Activated naive CD4-positive, alpha-beta T cell treated with anti-CD3 and anti-CD28 coated beads, Interleukin-2, amount 50 U/mL, for 24 hours (primary cell): ENCODE measurements around the gene VPS51.
A peak's percentile ranks its signal among the peaks of the same experiment; 100 is the strongest.

Experiments used
- H3K27ac Mint-ChIP-seq: one replicate; pipeline ENCODE4 v1.8.0; 2021; ENCODE audit warnings: mild to moderate bottlenecking, mixed read lengths
- H3K27me3 Mint-ChIP-seq: one replicate; pipeline ENCODE4 v1.8.0; 2021; ENCODE audit warnings: mixed read lengths
- H3K36me3 Mint-ChIP-seq: one replicate; pipeline ENCODE4 v1.8.0; 2021; ENCODE audit warnings: mixed read lengths
- H3K4me1 Mint-ChIP-seq: one replicate; pipeline ENCODE4 v1.8.0; 2021; ENCODE audit warnings: mixed read lengths
- H3K4me3 Mint-ChIP-seq: one replicate; pipeline ENCODE4 v1.8.0; 2021; ENCODE audit warnings: mild to moderate bottlenecking, mixed read lengths
- H3K9me3 Mint-ChIP-seq: one replicate; pipeline ENCODE4 v1.8.0; 2021; ENCODE audit warnings: mixed read lengths

The VPS51 gene

GRCh38 chr11:65119670-65119995 lies 23.6 kb downstream of the VPS51 start:
- Mint-ChIP-seq H3K36me3 (peaks cover 27% of the 10 kb centered on the region), H3K9me3 (no peaks in the 10 kb centered on the region), H3K4me3 (peak overlapping the region; percentile 100), H3K27ac (peak overlapping the region; percentile 62), H3K27me3 (no peaks in the 10 kb centered on the region), H3K4me1 (peaks cover 59% of the 10 kb centered on the region)

- no peaks in the 10 kb centered on the region for H3K9me3 Mint-ChIP-seq
- peak overlapping the region; percentile 99 for H3K27ac Mint-ChIP-seq
- no peaks in the 10 kb centered on the region for H3K27me3 Mint-ChIP-seq
- H3K4me1 Mint-ChIP-seq: peaks cover 53% of the 10 kb centered on the region
- peaks cover 27% of the 10 kb centered on the region for H3K36me3 Mint-ChIP-seq
- peak overlapping the region; percentile 100 for H3K4me3 Mint-ChIP-seq
Observed at GRCh38 chr11:65120831-65121230, 24.8 kb downstream of the VPS51 start.

- Mint-ChIP-seq H3K4me1 (peaks cover 51% of the 10 kb centered on the region), H3K36me3 (peaks cover 27% of the 10 kb centered on the region), H3K4me3 (peak overlapping the region; percentile 100), H3K9me3 (no peaks in the 10 kb centered on the region), H3K27me3 (no peaks in the 10 kb centered on the region), H3K27ac (peak overlapping the region; percentile 99)
Observed at GRCh38 chr11:65121447-65121864, 25.4 kb downstream of the VPS51 start.

GRCh38 chr11:65121865-65122696 lies 26.1 kb downstream of the VPS51 start, which contains the start of the genes FAU and MRPL49:
FAU (minus strand) TSS chr11:65122134; CDS start chr11:65121813, 321 bp downstream.
MRPL49 (plus strand) TSS chr11:65122321; CDS start chr11:65122347, 26 bp downstream.
- Mint-ChIP-seq H3K4me3 (peak within 1 kb of the TSS; percentile 100), H3K36me3 (peaks cover 28% of the 10 kb centered on the region), H3K4me1 (peaks cover 51% of the 10 kb centered on the region), H3K27ac (peak within 1 kb of the TSS; percentile 99), H3K9me3 (no peaks in the 10 kb centered on the region), H3K27me3 (no peaks in the 10 kb centered on the region)

GRCh38 chr11:65124480-65125196 lies 28.6 kb downstream of the VPS51 start:
- H3K4me1 Mint-ChIP-seq: peaks cover 37% of the 10 kb centered on the region

GRCh38 chr11:65125197-65126056 lies 29.4 kb downstream of the VPS51 start:
- no peaks in the 10 kb centered on the region for H3K27me3 Mint-ChIP-seq
- no peak overlapping the region for H3K27ac Mint-ChIP-seq
- H3K36me3 Mint-ChIP-seq: peaks cover 19% of the 10 kb centered on the region
- H3K9me3 Mint-ChIP-seq: no peaks in the 10 kb centered on the region
- H3K4me3 Mint-ChIP-seq: no peak overlapping the region
- peaks cover 29% of the 10 kb centered on the region for H3K4me1 Mint-ChIP-seq

More at GRCh38 chr11:65124480-65125196, 28.6 kb downstream of the VPS51 start:
- Mint-ChIP-seq H3K27me3 (no peaks in the 10 kb centered on the region), H3K4me3 (peak overlapping the region; percentile 63), H3K9me3 (no peaks in the 10 kb centered on the region), H3K27ac (no peak overlapping the region), H3K36me3 (peaks cover 20% of the 10 kb centered on the region)

- peaks cover 13% of the 10 kb centered on the region for H3K36me3 Mint-ChIP-seq
- peaks cover 21% of the 10 kb centered on the region for H3K4me1 Mint-ChIP-seq
- H3K9me3 Mint-ChIP-seq: no peaks in the 10 kb centered on the region
- H3K27me3 Mint-ChIP-seq: no peaks in the 10 kb centered on the region
- H3K27ac Mint-ChIP-seq: no peak overlapping the region
- no peak overlapping the region for H3K4me3 Mint-ChIP-seq
Observed at GRCh38 chr11:65126624-65127274, 30.7 kb downstream of the VPS51 start.

DNA sequence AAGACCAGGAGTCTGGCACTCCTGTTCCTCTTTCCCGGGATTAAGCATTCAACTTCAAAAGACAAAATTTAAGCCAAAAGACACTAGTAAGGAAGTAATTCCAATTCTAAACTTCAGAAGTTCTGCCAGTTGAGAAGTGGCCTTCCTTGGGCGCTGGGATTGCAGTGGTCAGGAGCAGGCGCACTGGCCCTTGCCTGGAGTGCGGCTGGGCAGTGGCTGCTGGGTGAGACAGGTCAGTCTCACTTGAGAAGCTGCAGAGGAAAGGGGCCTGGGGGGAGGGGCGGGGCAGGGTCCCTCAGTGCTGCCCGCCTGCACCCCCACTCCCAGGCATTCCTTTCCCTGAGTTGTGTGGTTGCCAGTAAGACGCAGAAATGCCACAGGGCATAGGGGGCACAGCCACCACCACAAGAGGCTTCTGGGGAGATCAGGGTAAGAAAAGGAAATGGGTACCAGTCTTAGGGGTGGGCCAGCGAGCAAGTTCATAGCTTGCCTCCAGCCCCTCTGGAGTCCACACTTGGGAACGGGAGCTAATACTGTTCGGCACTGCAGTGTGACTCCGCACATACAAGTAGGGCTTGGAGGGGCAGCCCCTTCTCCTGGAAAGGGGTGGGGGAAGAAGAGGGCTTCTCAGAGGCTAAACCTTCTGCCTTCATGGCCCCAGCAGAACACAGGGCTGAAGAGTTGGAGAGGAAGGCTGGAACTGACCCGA lies 31.6 kb downstream of the VPS51 start:
- no peaks in the 10 kb centered on the region for H3K27me3 Mint-ChIP-seq
- H3K9me3 Mint-ChIP-seq: no peaks in the 10 kb centered on the region
- peaks cover 7% of the 10 kb centered on the region for H3K36me3 Mint-ChIP-seq
- no peak overlapping the region for H3K4me3 Mint-ChIP-seq
- H3K4me1 Mint-ChIP-seq: peaks cover 17% of the 10 kb centered on the region
- no peak overlapping the region for H3K27ac Mint-ChIP-seq

DNA sequence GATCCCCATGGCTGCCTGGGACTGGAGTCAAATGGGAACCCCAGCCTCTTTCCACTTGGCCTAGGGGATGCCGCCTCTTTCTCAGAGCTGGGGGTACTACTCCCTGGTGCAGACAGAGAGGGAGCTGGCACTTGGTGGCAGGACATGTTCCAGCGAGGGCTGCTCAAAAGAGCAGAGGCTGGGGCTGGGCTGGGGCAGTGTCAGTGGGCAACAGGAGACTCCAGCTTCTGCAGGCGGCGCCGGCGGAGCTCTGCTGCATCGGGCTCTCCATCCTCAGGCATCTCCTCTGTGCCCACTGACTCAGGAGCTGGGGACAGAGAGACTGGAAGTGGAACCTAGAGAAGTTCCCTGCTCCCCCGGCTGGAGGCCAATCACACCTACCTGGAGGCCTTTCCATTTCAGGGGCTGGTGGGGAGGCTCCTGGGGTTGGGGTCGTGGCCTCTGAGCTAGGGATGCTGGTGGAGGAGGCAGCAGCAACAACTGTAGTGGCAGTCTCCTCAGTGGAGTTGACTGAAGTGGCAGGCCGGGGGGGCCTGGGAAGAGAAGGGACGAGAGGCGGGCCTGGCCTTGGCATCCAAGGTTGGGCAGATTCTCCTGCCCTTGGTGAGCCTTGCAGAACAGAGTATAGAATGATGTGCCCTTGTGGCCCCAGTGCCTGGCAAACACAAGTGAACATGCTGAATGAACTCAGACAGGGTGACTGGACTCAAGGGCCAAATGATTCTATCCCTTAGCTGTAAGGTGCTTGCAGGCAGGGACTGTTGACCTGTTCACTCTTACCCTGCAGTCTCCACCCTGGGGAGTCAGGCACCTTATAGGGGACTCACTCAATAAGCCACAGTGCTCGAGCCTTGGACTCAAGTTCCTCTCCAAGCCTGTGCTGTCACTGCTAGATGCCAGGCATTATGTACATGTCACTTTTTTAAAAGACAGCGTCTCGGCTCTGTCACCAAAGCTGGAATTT lies 32.5 kb downstream of the VPS51 start:
- Mint-ChIP-seq H3K4me3 (no peak overlapping the region), H3K9me3 (no peaks in the 10 kb centered on the region), H3K27me3 (no peaks in the 10 kb centered on the region), H3K36me3 (peaks cover 7% of the 10 kb centered on the region), H3K4me1 (peaks cover 19% of the 10 kb centered on the region), H3K27ac (no peak overlapping the region)

DNA sequence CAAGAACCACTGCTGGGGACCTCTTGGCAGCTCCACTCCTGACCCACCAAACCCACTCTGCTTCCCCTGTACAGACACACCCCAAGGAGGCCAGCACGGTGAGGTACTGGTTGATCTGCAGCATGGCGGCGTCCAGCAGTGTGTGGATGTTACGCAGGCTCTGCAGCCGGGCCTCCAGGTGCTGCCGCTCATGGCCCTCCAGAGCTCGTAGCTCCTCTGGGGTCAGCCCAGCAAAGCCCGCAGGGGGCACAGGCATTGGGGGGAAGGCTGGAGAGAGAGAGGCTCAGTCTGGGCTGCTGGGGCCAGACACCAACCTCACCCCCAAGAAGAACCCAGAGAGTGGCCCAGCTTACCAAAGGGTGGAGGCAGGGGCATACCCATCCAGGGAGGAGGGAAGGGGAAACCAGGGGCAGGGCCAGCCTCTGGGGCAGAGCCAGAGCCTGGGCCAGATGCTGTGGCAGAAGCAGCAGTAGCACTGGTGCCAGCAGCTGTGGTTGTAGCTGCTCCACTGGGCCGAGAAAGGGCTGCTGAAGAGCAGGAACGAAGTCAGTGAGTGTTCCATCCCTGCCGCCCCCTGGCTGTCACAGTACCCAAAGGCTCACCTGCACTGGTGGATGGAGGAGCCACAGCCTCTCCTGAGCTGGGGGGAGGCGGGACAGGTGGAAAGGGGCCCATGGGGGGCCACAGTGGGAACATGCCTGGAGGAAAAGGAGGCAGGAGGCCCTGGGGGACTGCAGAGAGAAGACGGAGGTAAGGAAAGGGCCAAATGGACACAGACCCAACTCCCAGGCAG lies 33.8 kb downstream of the VPS51 start:
- H3K9me3 Mint-ChIP-seq: no peaks in the 10 kb centered on the region
- no peaks in the 10 kb centered on the region for H3K27me3 Mint-ChIP-seq
- peaks cover 5% of the 10 kb centered on the region for H3K36me3 Mint-ChIP-seq
- H3K4me3 Mint-ChIP-seq: no peak overlapping the region
- H3K4me1 Mint-ChIP-seq: peaks cover 13% of the 10 kb centered on the region
- H3K27ac Mint-ChIP-seq: no peak overlapping the region

DNA sequence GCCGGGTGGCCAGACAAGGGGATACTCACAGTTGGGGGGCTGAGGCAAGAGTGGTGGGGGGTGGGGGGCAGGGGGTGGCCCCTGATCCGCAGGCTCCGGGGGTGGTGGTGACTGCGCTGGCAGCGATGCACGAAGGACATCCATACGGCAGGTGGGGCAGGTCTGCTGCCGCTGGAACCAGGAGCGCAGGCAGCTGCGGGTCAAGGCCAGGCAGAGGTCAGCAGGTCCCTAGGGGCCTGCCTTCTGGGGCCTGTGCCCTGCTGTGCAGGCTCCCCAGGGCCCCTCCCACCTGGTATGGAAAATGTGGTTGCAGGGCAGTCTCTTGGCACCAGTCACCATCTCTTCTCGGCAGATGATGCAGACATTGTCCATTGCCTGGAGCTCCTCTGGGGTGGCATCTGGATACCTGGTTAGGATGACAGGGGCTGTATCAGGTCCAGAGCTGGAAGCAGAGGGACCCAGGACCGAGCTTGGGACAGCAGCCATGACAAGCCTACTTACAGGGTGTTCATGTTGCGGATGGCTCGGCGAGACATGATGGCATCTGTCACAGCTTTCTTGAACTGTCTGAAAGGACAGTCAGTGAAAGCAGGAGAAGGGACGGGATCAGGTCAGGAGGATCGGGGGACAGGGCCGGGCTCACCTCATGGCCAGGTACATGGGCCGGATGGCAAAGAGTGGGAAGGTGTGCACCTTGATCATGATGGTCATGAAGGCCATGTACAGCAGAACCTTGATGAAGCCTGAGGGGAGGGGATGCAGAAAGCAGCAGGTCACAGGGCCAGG lies 34.8 kb downstream of the VPS51 start:
- H3K27me3 Mint-ChIP-seq: no peaks in the 10 kb centered on the region
- peaks cover 5% of the 10 kb centered on the region for H3K36me3 Mint-ChIP-seq
- H3K27ac Mint-ChIP-seq: peak overlapping the region; percentile 19
- no peaks in the 10 kb centered on the region for H3K9me3 Mint-ChIP-seq
- no peak overlapping the region for H3K4me3 Mint-ChIP-seq
- H3K4me1 Mint-ChIP-seq: peaks cover 15% of the 10 kb centered on the region

DNA sequence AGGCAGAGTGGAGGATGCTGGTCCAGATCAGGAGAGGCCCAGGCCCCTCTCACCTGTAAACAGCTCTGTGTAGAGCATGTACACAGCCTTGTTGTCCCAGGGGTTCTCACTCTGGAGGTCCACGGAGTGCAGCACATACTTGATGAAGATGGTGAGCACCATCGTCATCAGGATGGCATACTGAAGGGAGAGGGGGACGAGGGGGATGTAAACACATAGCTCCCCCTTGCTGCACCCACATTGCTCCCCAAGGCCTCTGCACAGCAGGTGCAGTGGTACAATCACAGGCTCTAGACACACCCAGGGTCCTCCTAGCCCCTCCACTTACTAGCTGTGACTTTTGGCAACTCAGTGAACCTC lies 35.4 kb downstream of the VPS51 start:
- peaks cover 7% of the 10 kb centered on the region for H3K36me3 Mint-ChIP-seq

More for the DNA sequence above, 35.4 kb downstream of the VPS51 start:
- peak overlapping the region; percentile 19 for H3K27ac Mint-ChIP-seq
- peaks cover 20% of the 10 kb centered on the region for H3K4me1 Mint-ChIP-seq
- no peaks in the 10 kb centered on the region for H3K27me3 Mint-ChIP-seq
- H3K4me3 Mint-ChIP-seq: no peak overlapping the region
- no peaks in the 10 kb centered on the region for H3K9me3 Mint-ChIP-seq
